SU-DHL-6 (cell line): ENCODE measurements around the gene MED15.

Experiments
- H2AFZ ChIP-seq: fragments of 200-600 bp; sonication (generic); 2 replicates; pipeline ENCODE4 v1.6.1; 2014; ENCODE audit warnings: low read depth, mild to moderate bottlenecking, moderate library complexity, mixed read lengths, antibody characterized with exemption, low read length; ENCODE audit not compliant: severe bottlenecking
- H3F3A ChIP-seq: fragments of 200-600 bp; shearing (Covaris generic); 2 replicates; pipeline ENCODE4 v1.6.0; 2016; ENCODE audit warnings: antibody characterized with exemption, mild to moderate bottlenecking; ENCODE audit not compliant: insufficient read depth
- H3K27ac ChIP-seq: fragments of 200-600 bp; sonication (generic); 2 replicates; pipeline ENCODE4 v1.5.1; 2016; ENCODE audit warnings: low read depth, mild to moderate bottlenecking, low read length, moderate library complexity, mixed read lengths
- H3K27me3 ChIP-seq: fragments of 200-600 bp; sonication (generic), shearing (Covaris generic); 2 replicates; pipeline ENCODE4 v1.6.0; 2014; ENCODE audit warnings: mild to moderate bottlenecking, low read length
- H3K36me3 ChIP-seq: fragments of 200-600 bp; sonication (generic); 2 replicates; pipeline ENCODE4 v1.6.1; 2014; ENCODE audit warnings: mild to moderate bottlenecking, low read length, mixed read lengths
- H3K4me2 ChIP-seq: fragments of 300-600, 200-600 bp; shearing (Covaris generic), sonication (generic); 2 replicates; pipeline ENCODE4 v1.6.0; 2014; ENCODE audit warnings: low read length, low read depth, mild to moderate bottlenecking; ENCODE audit not compliant: poor library complexity, severe bottlenecking
- H3K4me3 ChIP-seq: fragments of 200-600 bp; sonication (generic); 2 replicates; pipeline ENCODE4 v1.5.1; 2014; ENCODE audit warnings: antibody characterized with exemption, low read length, mild to moderate bottlenecking, mixed read lengths; ENCODE audit not compliant: insufficient read depth, poor library complexity, severe bottlenecking
- H3K79me2 ChIP-seq: fragments of 200-600 bp; sonication (generic); 2 replicates; pipeline ENCODE4 v1.6.1; 2014; ENCODE audit warnings: mild to moderate bottlenecking, low read length, moderate library complexity; ENCODE audit not compliant: insufficient read depth
- H3K9ac ChIP-seq: fragments of 200-600 bp; sonication (generic); 2 replicates; pipeline ENCODE4 v1.7.0; 2014; ENCODE audit warnings: mild to moderate bottlenecking, low read length
- H3K9me2 ChIP-seq: fragments of 200-600 bp; sonication (generic); replicated peaks from 2 replicates; pipeline ENCODE4 v1.6.1; 2014; ENCODE audit warnings: low read length; ENCODE audit not compliant: insufficient read depth
- H3K9me3 ChIP-seq: fragments of 200-600 bp; sonication (generic); 2 replicates; pipeline ENCODE4 v1.6.1; 2014; ENCODE audit warnings: low read length, mixed read lengths; ENCODE audit not compliant: insufficient read depth
- H4K20me1 ChIP-seq: fragments of 200-600 bp; sonication (generic); 2 replicates; pipeline ENCODE4 v1.6.1; 2014; ENCODE audit warnings: low read depth, mild to moderate bottlenecking, antibody characterized with exemption, low read length, moderate library complexity, mixed read lengths
- EZH2phosphoT487 ChIP-seq: fragments of 200-600 bp; sonication (generic), shearing (Covaris generic); conservative IDR thresholded peaks from 2 replicates; pipeline ENCODE4 v1.6.1; 2018; ENCODE audit warnings: mild to moderate bottlenecking, antibody characterized with exemption, low read length, moderate library complexity, mixed read lengths
- TF ChIP-seq, protein P1 (sequence below): fragments of 200-600 bp; sonication (generic); IDR thresholded peaks from one replicate; pipeline ENCODE4 v1.5.1; 2017; ENCODE audit warnings: antibody characterized with exemption, mild to moderate bottlenecking, low read length, moderate library complexity; ENCODE audit not compliant: insufficient read depth, poor library complexity, severe bottlenecking

Gene MED15

GRCh38 chr22:20486229-20486628 lies 21.2 kb upstream of the MED15 start:
- no peak overlapping the region for H3K27ac ChIP-seq
- no peaks in the 10 kb centered on the region for H3K27me3 ChIP-seq
- H2AFZ ChIP-seq: no peak overlapping the region
- no peak overlapping the region for H3K4me2 ChIP-seq
- no peaks in the 10 kb centered on the region for H3F3A ChIP-seq
- no peak overlapping the region for H3K9ac ChIP-seq
- no peak overlapping the region for H3K4me3 ChIP-seq
- no peaks in the 10 kb centered on the region for H3K36me3 ChIP-seq
- H3K9me2 ChIP-seq: no peaks in the 10 kb centered on the region
- no peaks in the 10 kb centered on the region for H3K79me2 ChIP-seq
- H3K9me3 ChIP-seq: no peaks in the 10 kb centered on the region
- TF ChIP-seq, protein P1, sequence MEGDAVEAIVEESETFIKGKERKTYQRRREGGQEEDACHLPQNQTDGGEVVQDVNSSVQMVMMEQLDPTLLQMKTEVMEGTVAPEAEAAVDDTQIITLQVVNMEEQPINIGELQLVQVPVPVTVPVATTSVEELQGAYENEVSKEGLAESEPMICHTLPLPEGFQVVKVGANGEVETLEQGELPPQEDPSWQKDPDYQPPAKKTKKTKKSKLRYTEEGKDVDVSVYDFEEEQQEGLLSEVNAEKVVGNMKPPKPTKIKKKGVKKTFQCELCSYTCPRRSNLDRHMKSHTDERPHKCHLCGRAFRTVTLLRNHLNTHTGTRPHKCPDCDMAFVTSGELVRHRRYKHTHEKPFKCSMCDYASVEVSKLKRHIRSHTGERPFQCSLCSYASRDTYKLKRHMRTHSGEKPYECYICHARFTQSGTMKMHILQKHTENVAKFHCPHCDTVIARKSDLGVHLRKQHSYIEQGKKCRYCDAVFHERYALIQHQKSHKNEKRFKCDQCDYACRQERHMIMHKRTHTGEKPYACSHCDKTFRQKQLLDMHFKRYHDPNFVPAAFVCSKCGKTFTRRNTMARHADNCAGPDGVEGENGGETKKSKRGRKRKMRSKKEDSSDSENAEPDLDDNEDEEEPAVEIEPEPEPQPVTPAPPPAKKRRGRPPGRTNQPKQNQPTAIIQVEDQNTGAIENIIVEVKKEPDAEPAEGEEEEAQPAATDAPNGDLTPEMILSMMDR: no peak
- TF ChIP-seq EZH2phosphoT487: no peak
- no peaks in the 10 kb centered on the region for H4K20me1 ChIP-seq

GRCh38 chr22:20487715-20488114 lies 19.7 kb upstream of the MED15 start:
- no peak overlapping the region for H3K27ac ChIP-seq
- H3K9ac ChIP-seq: no peak overlapping the region
- no peak for TF ChIP-seq EZH2phosphoT487
- TF ChIP-seq, protein P1: no peak
- no peaks in the 10 kb centered on the region for H3K9me2 ChIP-seq
- H4K20me1 ChIP-seq: no peaks in the 10 kb centered on the region
- H2AFZ ChIP-seq: no peak overlapping the region
- H3K36me3 ChIP-seq: no peaks in the 10 kb centered on the region
- no peak overlapping the region for H3K4me3 ChIP-seq
- no peaks in the 10 kb centered on the region for H3F3A ChIP-seq
- H3K79me2 ChIP-seq: no peaks in the 10 kb centered on the region
- H3K9me3 ChIP-seq: no peaks in the 10 kb centered on the region
- H3K27me3 ChIP-seq: no peaks in the 10 kb centered on the region
- no peak overlapping the region for H3K4me2 ChIP-seq

GRCh38 chr22:20488946-20489345 lies 18.5 kb upstream of the MED15 start:
- TF ChIP-seq, protein P1: no peak
- TF ChIP-seq EZH2phosphoT487: no peak
- Histone ChIP-seq H4K20me1 (no peaks in the 10 kb centered on the region), H3K27ac (no peak overlapping the region), H3K4me3 (no peak overlapping the region), H3K4me2 (no peak overlapping the region), H3K9ac (no peak overlapping the region), H3K27me3 (no peaks in the 10 kb centered on the region), H2AFZ (no peak overlapping the region), H3K9me3 (no peaks in the 10 kb centered on the region), H3K36me3 (no peaks in the 10 kb centered on the region), H3F3A (no peaks in the 10 kb centered on the region), H3K79me2 (no peaks in the 10 kb centered on the region), H3K9me2 (no peaks in the 10 kb centered on the region)
